Fibroblast of pulmonary artery (primary cell): ENCODE results near the gene CLOCK.
A peak's percentile ranks its signal among the peaks of the same experiment; 100 is the strongest.

Experiments used
- DNase-seq: peaks from one replicate; pipeline ENCODE4 v3.0.0-alpha.2; 2010; ENCODE audit warnings: low read depth
- H3K4me3 ChIP-seq: replicated peaks from 2 replicates; pipeline ENCODE4 v1.5.1; 2011; ENCODE audit warnings: low read depth, mild to moderate bottlenecking, control low read depth, low read length, moderate library complexity
- CTCF ChIP-seq: IDR thresholded peaks from 2 replicates; pipeline ENCODE4 v1.5.1; 2011; ENCODE audit warnings: mild to moderate bottlenecking, control low read depth, low read length, inconsistent platforms; ENCODE audit errors: missing control alignments

CLOCK gene

GRCh38 chr4:55545151-55545550 lies 1.6 kb downstream of the CLOCK start:
- peak overlapping the region; percentile 81 for H3K4me3 ChIP-seq
- TF ChIP-seq CTCF: no peak
- peak; percentile 21 for DNase-seq

GRCh38 chr4:55543858-55544257 lies 2.9 kb downstream of the CLOCK start:
- peak; percentile 21 for DNase-seq
- peak; percentile 9 for TF ChIP-seq CTCF
- H3K4me3 ChIP-seq: no peak overlapping the region

GRCh38 chr4:55540271-55540670 lies 6.4 kb downstream of the CLOCK start:
- no peak for DNase-seq
- H3K4me3 ChIP-seq: no peak overlapping the region
- no peak for TF ChIP-seq CTCF

GRCh38 chr4:55539658-55540057 lies 7.1 kb downstream of the CLOCK start:
- no peak overlapping the region for H3K4me3 ChIP-seq
- no peak for TF ChIP-seq CTCF
- DNase-seq: no peak

GRCh38 chr4:55538531-55538930 lies 8.2 kb downstream of the CLOCK start:
- DNase-seq: no peak
- H3K4me3 ChIP-seq: no peak overlapping the region
- TF ChIP-seq CTCF: no peak

GRCh38 chr4:55534306-55534705 lies 12.4 kb downstream of the CLOCK start:
- TF ChIP-seq CTCF: no peak
- H3K4me3 ChIP-seq: no peak overlapping the region
- DNase-seq: no peak

GRCh38 chr4:55530691-55531090 lies 16.0 kb downstream of the CLOCK start:
- no peak for TF ChIP-seq CTCF
- H3K4me3 ChIP-seq: no peak overlapping the region
- DNase-seq: no peak
